DMS 273 (cell line): ENCODE data around the gene IFT122.

Experiments used
- DNase-seq: peaks from one replicate; lab custom pipeline; 2025; ENCODE audit not compliant: unreplicated experiment; lab: John Stamatoyannopoulos, UW

IFT122 gene

GRCh38 chr3:129554356-129555152 lies 114.5 kb downstream of the IFT122 start:
- peak; percentile 47 for DNase-seq

- DNase-seq = no peak
Measured at GRCh38 chr3:129555153-129555550, 115.1 kb downstream of the IFT122 start.

GRCh38 chr3:129555616-129556357 lies 115.8 kb downstream of the IFT122 start:
- no peak for DNase-seq

GRCh38 chr3:129556358-129556695 lies 116.3 kb downstream of the IFT122 start:
- DNase-seq = no peak

- DNase-seq = no peak
Measured at GRCh38 chr3:129556890-129557547, 117.0 kb downstream of the IFT122 start.

GRCh38 chr3:129557548-129557894 lies 117.5 kb downstream of the IFT122 start:
- no peak for DNase-seq

GRCh38 chr3:129558081-129558771 lies 118.2 kb downstream of the IFT122 start:
- DNase-seq = no peak

GRCh38 chr3:129558772-129559564 lies 118.9 kb downstream of the IFT122 start:
- DNase-seq = no peak

- no peak for DNase-seq
Measured at GRCh38 chr3:129559565-129560079, 119.6 kb downstream of the IFT122 start.

GRCh38 chr3:129560269-129560787 lies 120.3 kb downstream of the IFT122 start:
- DNase-seq = no peak

- DNase-seq = peak; percentile 88
Measured at GRCh38 chr3:129560911-129561594, 121.0 kb downstream of the IFT122 start.

- no peak for DNase-seq
Measured at GRCh38 chr3:129561619-129562248, 121.7 kb downstream of the IFT122 start.

- DNase-seq = no peak
Measured at GRCh38 chr3:129562803-129563202, 122.8 kb downstream of the IFT122 start.

GRCh38 chr3:129563332-129563731 lies 123.3 kb downstream of the IFT122 start:
- DNase-seq = no peak

GRCh38 chr3:129563850-129564535 lies 124.0 kb downstream of the IFT122 start:
- DNase-seq = peak; percentile 43

GRCh38 chr3:129564981-129565644 lies 125.1 kb downstream of the IFT122 start:
- no peak for DNase-seq

- DNase-seq = no peak
Measured at GRCh38 chr3:129565902-129566301, 125.9 kb downstream of the IFT122 start.

GRCh38 chr3:129567176-129567705 lies 127.2 kb downstream of the IFT122 start:
- DNase-seq = peak; percentile 90
